Stimulated activated CD8-positive, alpha-beta memory T cell treated with anti-CD3 and anti-CD28 coated beads, Interleukin-4, amount 100 ng/mL, for 48 hours (primary cell): Measurements from ENCODE around the gene NELL1.

ENCODE experiments used
- DNase-seq: peaks from one replicate; pipeline ENCODE4 v3.0.0-alpha.2; 2020

Gene NELL1

DNA sequence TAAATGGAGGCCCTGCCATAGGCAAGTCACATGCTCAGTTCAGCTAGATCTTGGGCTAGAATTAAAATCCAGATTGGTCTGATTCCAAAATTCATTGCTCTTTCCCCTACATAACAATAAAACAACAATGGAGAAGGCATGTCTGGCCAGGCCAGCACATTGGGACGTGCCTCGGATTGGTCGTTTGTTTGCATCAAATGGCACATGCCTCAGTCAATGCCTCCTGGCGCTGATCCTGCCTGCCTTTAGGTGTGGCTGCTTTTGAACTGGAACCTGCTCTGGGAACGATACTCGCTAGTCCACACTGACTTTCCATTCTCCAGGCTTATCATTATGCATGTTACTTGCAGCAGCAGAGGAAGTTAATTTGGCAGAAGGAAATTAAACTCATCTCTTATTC is 322.1 kb downstream of the NELL1 start:
- DNase-seq: no peak

GRCh38 chr11:21007297-21007696 is 337.9 kb downstream of the NELL1 start:
- no peak for DNase-seq

DNA sequence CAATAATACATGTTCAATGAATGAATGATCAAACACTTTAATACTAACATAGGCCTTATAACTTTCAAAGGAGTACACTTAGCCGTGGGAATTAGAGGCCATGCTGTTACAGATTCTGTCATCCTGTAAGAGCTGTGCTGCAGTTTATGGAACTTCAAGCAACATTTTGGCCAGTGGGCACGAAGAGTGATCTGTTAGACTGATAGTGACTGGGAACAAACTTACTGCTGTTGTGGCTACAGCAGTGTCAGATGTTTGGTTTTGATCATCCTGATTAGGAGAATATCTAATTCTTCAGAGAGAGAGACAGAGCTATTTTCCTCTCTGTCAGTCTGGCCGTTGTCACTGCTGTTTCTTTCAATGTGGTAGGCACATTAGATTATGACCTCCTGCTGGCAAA is 348.9 kb downstream of the NELL1 start:
- no peak for DNase-seq

DNA sequence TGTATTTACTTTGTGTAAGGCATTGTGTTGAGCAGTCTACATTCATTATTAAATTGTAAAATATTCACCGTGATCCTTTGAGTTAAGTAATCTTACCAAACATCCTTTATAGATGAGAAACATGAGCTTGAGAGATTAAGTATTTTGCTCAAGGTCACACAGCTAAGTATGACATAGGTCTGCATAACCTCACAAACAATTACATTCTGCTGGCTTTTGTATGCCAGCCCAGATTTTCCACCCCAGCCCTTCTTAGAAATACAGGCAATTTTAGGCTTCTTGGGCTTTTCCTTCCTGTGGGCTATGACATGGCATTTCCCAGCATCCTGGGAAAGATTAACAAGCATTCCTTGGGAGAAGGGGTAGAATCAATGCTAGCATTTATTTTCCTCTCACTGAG is 357.3 kb downstream of the NELL1 start:
- no peak for DNase-seq

DNA sequence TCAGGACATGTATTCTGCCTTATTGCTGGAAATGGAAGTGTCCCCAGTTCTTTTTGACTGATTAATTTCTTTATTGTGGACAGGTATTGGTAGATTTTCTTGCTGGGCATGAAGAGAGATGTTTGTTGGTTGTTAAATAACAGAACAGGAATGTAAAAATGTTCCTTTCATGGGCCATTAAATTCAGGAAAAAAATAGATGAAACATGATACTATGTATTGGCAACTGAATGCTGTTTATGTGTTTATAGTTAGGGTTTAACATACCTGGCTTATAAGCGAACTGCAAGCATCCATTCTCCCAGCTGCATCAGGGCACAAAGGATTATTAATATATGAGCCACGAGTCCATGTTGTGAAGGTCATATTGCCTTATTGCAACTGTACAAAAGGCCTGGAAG is 368.5 kb downstream of the NELL1 start:
- no peak for DNase-seq

- DNase-seq: no peak
Measured at GRCh38 chr11:21038801-21039200, 369.4 kb downstream of the NELL1 start.

DNA sequence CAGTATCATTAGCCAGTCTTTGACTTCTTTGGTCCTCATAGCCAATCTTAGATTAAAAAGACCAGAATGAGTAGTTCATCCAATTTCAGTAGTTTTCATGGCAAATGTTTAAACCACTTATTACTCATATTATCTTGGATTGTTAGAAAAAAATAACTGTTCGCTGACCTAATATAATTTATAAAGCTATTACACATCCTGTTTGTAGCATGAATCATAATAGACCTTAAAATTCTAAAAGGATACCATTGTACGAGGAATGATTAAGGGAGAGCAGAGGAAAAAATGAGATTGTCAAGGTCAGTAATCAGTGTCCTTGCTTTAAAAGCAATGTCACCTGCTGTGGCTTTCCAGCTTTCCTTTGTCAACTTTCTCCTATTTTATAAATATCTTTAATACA is 371.2 kb downstream of the NELL1 start:
- no peak for DNase-seq

GRCh38 chr11:21048626-21049025 is 379.2 kb downstream of the NELL1 start:
- no peak for DNase-seq

DNA sequence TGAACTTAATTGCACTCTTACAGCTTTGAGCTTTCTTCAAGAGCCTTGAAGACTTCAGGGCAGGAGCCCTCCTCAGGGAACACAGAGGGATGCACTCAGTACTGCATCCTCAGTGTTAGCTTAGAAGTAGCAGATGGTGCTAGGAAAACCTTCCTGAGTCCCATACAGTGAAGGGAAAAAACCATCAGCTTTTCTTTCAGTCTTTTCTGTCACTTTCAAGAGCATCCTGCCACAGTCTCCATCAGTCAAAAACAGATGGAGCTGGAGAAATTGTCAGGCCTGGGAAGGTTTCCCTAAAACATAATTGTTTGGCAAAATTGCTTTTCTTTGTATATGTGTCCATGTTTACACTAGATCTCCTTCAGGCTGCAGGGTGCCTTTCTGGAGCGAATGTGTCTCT is 384.1 kb downstream of the NELL1 start:
- no peak for DNase-seq

DNA sequence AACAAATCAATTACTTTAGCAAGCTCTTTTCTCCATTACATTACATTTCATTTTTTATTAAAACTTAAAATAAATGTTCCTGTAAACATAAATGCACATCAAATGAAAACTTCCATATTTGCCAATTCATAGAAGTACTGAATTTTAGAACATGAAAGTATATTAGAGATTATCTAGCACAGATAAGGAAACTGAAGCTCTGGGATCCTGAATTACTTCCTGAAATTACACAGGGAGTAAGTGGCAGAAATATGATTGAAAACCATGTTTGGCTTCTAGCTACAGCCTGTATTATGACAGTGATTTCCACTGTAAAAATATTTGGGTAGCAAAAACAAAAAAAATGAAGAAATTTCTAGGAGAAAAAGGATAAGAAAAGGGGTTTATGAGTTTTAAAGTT is 387.3 kb downstream of the NELL1 start:
- DNase-seq: no peak

DNA sequence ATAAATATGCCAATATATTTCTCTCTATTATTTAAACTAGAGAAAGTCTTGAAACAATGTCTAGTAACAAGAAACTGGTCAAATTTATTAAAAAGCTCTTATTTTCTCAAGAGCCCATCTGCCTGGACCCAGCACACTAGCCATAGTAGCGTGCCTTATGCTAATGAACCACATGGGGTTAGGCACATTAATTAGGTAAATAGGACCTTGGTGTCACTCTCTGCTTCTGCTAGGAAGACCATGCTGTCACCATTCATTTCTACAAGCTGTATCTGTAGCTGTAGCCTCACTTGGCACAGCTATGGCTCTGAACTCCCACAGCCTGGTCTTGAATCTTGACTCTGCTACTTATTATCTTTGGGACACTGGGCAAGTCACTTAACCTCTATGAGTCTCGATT is 390.5 kb downstream of the NELL1 start:
- DNase-seq: no peak

- DNase-seq: no peak
Measured at GRCh38 chr11:21066030-21066429, 396.6 kb downstream of the NELL1 start.

GRCh38 chr11:21068886-21069285 is 399.5 kb downstream of the NELL1 start:
- no peak for DNase-seq

- no peak for DNase-seq
Measured at GRCh38 chr11:21069909-21070308, 400.5 kb downstream of the NELL1 start.

GRCh38 chr11:21072558-21072957 is 403.2 kb downstream of the NELL1 start:
- DNase-seq: no peak

GRCh38 chr11:21082853-21083252 is 413.5 kb downstream of the NELL1 start:
- no peak for DNase-seq

- DNase-seq: no peak
Measured at GRCh38 chr11:21088930-21089329, 419.5 kb downstream of the NELL1 start.

DNA sequence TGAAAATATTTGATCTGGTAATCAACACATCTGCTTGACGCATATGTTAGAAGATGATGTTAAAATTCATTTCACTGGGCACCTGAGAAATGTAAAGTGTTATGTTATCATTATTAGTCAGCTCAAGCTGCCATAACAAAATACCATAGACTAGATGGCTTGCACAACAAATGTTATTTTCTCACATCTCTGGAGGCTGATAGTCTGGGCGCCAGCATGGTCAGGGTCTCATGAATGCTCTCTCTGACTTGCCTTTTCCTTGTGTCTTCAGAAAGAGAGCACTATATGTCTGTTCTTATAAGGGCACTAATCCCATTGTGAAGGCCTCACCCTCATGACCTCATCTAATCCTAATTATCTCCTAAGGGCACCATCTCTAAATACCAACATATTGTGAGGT is 435.3 kb downstream of the NELL1 start:
- DNase-seq: no peak

DNA sequence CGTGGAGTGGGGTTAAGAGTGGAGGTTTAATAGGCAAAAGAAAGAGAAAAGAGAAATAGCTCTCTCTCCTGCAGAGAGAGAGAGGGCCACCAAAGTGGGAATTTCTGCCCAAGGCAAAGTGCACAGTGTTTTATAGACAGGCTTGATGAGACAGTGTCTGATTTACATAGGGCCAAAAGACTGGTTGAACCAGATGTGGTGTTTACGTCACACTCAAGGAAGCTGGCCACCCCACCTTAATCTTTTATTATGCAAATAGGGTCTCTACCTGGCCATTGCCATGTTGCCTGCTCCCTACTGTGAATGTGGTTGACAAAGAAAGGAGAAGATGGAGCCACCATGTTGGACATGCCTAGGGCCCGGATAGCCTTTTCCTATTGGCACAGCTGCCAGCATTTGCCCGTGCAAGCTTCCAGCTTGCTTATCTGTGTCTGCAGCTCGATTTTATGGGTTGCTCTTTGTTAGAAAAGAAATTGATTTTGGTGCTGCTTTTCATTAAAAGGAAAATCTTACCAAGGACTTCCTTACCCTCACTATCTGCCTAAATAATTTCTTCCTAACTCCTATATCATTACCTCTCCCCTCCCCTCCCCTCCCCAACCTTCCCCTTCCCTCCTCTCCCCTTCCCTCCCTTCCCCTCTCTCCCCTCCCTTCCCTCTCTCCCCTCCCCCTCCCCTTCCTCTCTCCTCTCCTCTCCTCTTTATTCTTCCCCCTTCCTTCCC is 436.0 kb downstream of the NELL1 start:
- DNase-seq: no peak

DNA sequence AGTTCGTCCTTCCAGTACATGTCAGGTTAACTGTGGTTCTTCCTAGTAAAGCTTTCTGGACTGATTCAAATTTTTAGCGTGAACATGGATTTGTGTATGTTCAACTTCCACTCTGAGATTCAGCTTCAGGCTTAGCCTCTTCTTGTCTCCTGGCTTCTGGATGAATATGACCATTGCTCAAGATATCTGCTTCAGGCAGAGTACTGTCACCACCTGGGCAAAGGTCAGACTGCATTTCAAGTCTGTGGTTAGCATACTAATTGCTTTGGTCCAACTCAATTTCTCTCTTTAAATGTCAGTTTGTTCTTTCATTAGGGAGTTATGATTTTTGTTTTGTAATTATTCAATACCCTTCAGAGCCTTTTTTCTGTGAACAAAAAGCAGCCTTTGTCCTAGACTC is 440.0 kb downstream of the NELL1 start:
- no peak for DNase-seq

DNA sequence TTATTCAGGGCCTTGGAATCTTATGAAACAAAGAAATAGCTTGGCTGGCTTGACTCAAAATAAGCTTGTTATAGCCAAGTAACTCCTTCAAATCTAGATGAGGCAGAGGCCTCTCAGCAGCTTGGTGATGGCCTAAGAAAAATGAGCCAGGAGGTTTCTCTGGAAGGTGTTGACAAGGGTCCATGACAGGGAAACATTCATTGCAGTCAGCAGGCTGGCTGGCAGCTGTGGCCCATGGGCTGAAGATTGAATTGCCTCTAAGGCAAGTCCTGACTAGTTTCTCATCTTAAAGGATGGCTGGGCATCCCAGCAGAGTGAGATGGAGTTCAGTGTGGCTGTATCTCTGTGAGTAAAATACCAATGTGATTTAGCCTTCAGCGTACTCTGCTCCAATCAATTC is 441.0 kb downstream of the NELL1 start:
- no peak for DNase-seq

GRCh38 chr11:21113876-21114275 is 444.5 kb downstream of the NELL1 start:
- no peak for DNase-seq

- DNase-seq: no peak
Measured at GRCh38 chr11:21116009-21116408, 446.6 kb downstream of the NELL1 start.

- DNase-seq: no peak
Measured at GRCh38 chr11:21119411-21119810, 450.0 kb downstream of the NELL1 start.

- no peak for DNase-seq
Measured at GRCh38 chr11:21121991-21122390, 452.6 kb downstream of the NELL1 start.

DNA sequence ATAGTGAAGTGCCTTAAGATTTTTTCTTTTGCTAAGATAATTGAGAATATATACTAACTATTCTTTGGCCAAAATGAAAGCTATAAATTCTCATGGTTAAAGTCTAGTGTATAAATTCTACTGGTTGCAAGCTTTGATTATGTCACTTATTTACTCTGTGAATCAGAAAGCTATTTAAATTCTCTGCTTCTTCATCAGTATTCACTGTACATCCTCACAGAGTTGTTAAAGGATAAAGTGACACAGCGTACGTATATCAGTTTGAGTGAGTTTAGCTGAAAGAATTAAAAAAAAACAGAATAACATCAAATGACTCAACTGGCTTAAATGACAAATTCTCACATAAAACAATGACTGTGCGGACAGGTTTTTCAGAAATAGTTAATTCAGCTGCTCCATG is 453.1 kb downstream of the NELL1 start:
- no peak for DNase-seq
